WI38 (cell line): ENCODE results near the gene ACSS1.

Experiments
- H3K4me3 ChIP-seq: 2 replicates; pipeline ENCODE4 v1.5.1; 2011; ENCODE audit warnings: low read depth, mild to moderate bottlenecking, control low read depth, low read length
- TF ChIP-seq, protein P1 (sequence below): IDR thresholded peaks from 2 replicates; pipeline ENCODE4 v1.5.1; 2012; ENCODE audit warnings: low read depth, mild to moderate bottlenecking, control low read depth, low read length

The ACSS1 gene

DNA sequence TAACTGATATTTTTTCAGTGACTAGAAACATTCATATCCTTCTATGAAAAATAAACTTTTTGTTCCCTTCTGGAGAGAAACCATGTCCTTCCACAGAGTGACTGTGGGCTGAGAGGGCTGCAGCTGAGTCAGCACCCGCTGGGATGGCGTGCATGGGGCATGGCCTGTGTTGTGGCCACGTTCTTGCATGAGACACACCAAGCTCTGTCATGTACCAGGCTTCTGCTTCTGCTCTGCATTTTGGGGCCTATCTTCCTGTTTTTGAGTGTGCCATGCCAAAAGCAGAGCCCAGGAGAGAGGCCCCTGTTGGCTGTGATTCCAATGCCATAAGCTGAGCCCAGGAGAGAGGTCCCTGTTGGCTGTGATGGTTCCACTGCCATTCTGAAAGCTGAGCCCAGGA lies 76.1 kb downstream of the ACSS1 start:
- no peak overlapping the region for H3K4me3 ChIP-seq
- TF ChIP-seq, protein P1, sequence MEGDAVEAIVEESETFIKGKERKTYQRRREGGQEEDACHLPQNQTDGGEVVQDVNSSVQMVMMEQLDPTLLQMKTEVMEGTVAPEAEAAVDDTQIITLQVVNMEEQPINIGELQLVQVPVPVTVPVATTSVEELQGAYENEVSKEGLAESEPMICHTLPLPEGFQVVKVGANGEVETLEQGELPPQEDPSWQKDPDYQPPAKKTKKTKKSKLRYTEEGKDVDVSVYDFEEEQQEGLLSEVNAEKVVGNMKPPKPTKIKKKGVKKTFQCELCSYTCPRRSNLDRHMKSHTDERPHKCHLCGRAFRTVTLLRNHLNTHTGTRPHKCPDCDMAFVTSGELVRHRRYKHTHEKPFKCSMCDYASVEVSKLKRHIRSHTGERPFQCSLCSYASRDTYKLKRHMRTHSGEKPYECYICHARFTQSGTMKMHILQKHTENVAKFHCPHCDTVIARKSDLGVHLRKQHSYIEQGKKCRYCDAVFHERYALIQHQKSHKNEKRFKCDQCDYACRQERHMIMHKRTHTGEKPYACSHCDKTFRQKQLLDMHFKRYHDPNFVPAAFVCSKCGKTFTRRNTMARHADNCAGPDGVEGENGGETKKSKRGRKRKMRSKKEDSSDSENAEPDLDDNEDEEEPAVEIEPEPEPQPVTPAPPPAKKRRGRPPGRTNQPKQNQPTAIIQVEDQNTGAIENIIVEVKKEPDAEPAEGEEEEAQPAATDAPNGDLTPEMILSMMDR, result no peak

DNA sequence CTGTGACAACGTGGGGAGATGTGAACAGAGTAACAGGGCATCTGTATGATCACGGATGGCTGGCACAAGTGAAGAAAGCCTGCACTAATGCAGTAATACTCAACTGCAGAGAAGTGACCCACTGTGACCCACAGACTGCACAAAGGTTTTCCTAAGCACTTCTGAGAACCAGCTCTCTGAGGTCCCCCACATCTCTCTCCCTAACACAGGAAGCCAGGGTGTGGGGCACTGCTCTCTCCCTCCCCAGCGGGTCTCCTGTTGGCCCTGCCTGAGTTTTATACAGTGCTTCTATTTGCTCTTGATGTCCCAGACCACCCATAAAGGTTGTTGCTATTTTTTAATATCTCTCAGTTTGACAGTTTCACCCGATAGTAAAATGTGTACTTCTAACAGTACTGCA lies 76.7 kb downstream of the ACSS1 start:
- no peak overlapping the region for H3K4me3 ChIP-seq
- TF ChIP-seq, protein P1, result no peak

DNA sequence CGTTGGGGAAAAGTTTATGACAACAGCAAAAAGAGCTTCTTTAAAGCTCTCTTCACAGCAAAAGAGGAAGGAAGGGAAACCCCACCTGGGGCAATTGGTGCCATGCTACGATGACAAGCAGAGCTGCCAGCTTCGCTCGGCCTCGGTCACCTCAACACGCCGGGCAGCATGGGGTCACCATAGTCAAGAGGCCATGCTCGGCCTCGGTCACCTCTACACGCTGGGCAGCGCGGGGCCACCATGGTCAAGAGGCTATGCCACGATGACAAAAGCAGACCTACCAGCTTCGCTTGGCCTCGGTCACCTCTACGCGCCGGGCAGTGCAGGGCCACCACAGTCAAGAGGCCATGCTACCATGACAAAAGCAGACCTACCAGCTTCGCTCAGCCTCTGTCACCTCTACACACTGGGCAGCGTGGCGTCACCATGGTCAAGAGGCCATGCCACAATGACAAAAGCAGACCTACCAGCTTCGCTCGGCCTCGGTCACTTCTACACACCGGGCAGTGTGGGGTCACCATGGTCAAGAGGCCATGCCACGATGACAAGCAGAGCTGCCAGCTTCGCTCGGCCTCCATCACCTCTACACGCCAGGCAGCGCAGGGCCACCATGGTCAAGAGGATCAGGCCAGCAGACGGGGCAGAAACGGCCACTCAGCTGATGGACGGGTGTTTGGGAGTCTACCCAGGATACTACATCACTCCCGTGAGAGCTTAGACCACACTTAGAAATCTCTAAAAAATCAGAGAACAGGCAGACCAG lies 77.5 kb downstream of the ACSS1 start:
- no peak overlapping the region for H3K4me3 ChIP-seq
- TF ChIP-seq, protein P1, result no peak

DNA sequence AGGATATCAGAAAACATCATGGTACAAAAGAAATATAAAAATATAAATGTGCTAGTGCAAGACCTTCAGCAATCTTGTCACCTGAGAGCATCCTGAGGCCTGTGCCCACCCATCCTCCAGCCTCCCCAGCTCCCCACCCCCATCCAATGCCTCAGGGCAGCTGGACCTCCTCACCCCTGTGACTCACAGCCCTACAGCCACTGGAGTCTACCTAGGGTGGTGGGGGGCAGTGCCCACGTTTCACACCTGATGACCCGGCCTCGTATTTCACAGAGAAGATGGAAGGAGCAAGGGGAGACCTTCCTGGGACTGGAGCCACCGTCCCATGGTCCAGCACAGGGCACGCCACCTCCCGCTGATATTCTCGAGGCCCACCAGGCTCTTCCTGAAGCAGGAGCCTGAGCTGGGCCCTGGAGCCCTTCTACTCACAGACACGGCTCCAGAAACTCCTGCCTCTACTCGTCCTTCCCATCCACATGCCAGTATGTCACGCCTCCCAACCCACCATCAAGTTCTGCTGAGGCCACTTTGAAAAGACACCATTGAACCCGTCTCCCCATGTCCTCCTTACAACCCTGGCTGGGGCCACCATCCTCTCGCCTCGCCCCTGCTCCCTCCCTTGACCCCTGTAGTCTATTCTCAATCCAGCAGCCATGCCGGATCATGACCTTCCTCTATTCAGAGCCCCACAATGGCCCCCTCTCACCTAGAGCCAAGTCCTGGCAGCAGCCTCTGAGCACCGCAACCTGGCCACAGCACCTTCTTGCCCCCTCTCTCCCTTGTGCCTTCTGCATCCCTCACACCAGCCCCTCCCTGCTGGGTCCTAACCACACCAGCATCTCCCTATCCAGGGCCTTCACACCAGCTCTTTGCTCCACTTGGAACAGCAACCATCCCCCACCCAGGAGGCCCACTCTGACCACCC lies 78.6 kb downstream of the ACSS1 start:
- H3K4me3 ChIP-seq, result no peak overlapping the region
- TF ChIP-seq, protein P1, result no peak

DNA sequence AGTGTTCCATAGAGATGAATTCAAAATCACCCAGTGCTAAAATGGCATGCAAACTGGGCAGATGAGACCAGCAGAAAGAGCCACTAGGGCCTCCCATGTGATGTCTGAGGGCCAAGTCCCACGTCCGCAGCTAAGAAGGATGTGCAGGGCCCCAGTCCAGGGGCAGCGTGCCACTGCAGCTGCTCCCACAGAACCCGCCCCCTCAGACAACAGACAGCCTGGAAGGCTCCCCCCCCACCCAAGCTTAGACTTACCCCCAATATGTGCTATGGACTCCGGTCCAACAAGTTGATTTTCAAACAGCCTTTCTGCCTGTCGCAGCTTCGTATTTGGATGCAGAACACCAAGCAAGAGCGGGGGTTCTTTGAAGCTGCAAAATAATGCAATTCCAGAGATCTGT lies 79.4 kb downstream of the ACSS1 start:
- TF ChIP-seq, protein P1, result no peak
- H3K4me3 ChIP-seq, result no peak overlapping the region

DNA sequence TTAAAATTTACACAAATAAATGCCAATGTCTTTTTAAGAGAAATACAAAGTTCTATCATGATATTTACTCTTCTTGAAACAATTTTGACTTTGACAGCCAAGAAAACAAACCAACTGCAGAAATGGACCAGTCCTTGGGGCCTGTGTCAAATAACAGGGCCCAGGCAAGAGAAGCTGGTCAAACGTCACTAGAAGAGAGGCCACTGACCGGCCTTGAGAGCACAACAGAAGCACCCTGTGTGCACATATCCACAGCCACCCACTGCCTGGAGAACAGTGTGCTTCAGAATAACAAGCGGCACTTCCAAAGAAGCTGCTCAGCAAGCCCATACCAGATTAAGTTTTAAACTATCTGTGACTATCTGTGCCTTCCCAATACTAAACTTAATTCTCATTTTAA lies 80.1 kb downstream of the ACSS1 start:
- TF ChIP-seq, protein P1, result no peak
- no peak overlapping the region for H3K4me3 ChIP-seq

DNA sequence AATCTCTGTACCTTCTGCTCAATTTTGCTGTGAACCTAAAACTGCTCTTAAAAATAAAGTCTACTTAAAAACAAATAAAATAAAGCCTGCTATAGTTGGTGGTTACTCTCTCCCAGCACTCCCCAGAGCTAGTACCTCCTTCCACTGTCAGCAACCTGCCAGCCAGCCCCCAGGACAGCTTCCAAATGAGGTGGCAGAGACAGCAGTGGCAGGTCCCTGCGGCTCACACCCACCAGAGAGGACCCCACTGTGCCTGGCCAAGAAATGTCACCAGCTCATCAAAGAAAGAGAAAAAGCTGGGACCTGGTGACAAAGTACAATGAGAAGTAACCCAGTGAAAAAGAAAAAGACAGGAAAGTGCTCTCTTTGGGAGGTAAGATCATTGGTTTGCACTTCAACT lies 80.6 kb downstream of the ACSS1 start:
- TF ChIP-seq, protein P1, result no peak
- H3K4me3 ChIP-seq, result no peak overlapping the region
